WERI-Rb-1 (cell line): ENCODE data around the gene CFHR1.

Experiments used
- DNase-seq: peaks from one replicate; pipeline ENCODE4 v3.0.0-alpha.2; 2020
- H3K27ac ChIP-seq: fragments of 250-450 bp; sonication (Bioruptor Pico); 2 replicates; pipeline ENCODE4 v1.5.1; 2020; ENCODE audit warnings: mild to moderate bottlenecking, moderate library complexity
- H3K27me3 ChIP-seq: fragments of 250-450 bp; sonication (Bioruptor Pico); 2 replicates; pipeline ENCODE4 v1.5.1; 2021; ENCODE audit warnings: mild to moderate bottlenecking, low read depth, moderate library complexity; ENCODE audit not compliant: insufficient read depth, severe bottlenecking
- H3K36me3 ChIP-seq: fragments of 250-450 bp; sonication (Bioruptor Pico); 2 replicates; pipeline ENCODE4 v1.5.1; 2020; ENCODE audit warnings: mild to moderate bottlenecking, moderate library complexity
- H3K4me3 ChIP-seq: 2 replicates; pipeline ENCODE4 v1.5.1; 2011; ENCODE audit warnings: low read depth, mild to moderate bottlenecking, control low read depth, low read length
- H3K9me3 ChIP-seq: fragments of 250-450 bp; sonication (Bioruptor Pico); 2 replicates; pipeline ENCODE4 v1.5.1; 2021; ENCODE audit warnings: mild to moderate bottlenecking, moderate library complexity; ENCODE audit not compliant: severe bottlenecking
- TF ChIP-seq, protein P1 (sequence below): IDR thresholded peaks from 2 replicates; pipeline ENCODE4 v1.5.1; 2011; ENCODE audit warnings: low read depth, mild to moderate bottlenecking, control low read depth, inconsistent platforms, low read length

The CFHR1 gene

DNA sequence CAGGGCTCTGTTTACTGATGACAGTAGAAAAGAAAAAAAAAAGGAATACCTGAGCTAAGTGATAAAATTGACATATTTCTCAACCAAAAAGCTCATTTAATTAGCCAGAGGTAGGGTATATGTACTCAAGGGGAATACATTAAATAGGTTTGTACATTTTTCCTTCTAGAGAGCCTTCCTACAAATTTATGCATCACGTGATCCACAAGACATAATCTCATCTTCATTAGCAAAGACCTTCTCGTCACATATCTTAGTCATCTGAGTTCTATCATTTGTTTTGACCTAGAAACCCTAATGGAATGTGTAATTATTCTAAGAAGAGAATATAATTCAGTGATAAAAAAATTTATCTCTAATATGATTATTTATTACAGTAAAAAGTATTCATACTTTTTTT lies 37.7 kb downstream of the CFHR1 start:
- Histone ChIP-seq H3K27ac (no peak overlapping the region), H3K36me3 (no peaks in the 10 kb centered on the region), H3K9me3 (no peaks in the 10 kb centered on the region), H3K27me3 (no peaks in the 10 kb centered on the region), H3K4me3 (no peak overlapping the region)
- DNase-seq: no peak
- TF ChIP-seq, protein P1, sequence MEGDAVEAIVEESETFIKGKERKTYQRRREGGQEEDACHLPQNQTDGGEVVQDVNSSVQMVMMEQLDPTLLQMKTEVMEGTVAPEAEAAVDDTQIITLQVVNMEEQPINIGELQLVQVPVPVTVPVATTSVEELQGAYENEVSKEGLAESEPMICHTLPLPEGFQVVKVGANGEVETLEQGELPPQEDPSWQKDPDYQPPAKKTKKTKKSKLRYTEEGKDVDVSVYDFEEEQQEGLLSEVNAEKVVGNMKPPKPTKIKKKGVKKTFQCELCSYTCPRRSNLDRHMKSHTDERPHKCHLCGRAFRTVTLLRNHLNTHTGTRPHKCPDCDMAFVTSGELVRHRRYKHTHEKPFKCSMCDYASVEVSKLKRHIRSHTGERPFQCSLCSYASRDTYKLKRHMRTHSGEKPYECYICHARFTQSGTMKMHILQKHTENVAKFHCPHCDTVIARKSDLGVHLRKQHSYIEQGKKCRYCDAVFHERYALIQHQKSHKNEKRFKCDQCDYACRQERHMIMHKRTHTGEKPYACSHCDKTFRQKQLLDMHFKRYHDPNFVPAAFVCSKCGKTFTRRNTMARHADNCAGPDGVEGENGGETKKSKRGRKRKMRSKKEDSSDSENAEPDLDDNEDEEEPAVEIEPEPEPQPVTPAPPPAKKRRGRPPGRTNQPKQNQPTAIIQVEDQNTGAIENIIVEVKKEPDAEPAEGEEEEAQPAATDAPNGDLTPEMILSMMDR: no peak

DNA sequence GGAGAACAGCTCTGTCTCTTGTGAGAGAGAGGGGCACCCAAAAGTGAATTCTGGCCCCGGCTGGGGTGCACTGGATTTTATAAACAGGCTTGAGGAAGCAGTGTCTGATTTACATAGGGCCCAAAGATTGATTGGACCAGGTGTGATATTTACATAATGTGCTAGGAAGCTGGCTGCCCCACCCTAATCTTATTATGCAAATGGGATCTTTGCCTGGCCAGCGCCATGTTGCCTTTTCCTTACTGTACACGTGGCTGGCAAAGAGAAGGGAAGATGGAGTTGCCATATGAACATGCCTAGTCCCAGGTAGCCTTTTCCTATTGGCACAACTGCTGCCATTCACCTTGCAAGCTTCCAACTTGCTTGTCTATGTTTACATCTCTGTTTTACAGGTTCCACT lies 39.3 kb downstream of the CFHR1 start:
- TF ChIP-seq, protein P1: no peak
- H3K9me3 ChIP-seq: no peaks in the 10 kb centered on the region
- H3K27me3 ChIP-seq: no peaks in the 10 kb centered on the region
- DNase-seq: no peak
- H3K27ac ChIP-seq: no peak overlapping the region
- no peak overlapping the region for H3K4me3 ChIP-seq
- H3K36me3 ChIP-seq: no peaks in the 10 kb centered on the region

DNA sequence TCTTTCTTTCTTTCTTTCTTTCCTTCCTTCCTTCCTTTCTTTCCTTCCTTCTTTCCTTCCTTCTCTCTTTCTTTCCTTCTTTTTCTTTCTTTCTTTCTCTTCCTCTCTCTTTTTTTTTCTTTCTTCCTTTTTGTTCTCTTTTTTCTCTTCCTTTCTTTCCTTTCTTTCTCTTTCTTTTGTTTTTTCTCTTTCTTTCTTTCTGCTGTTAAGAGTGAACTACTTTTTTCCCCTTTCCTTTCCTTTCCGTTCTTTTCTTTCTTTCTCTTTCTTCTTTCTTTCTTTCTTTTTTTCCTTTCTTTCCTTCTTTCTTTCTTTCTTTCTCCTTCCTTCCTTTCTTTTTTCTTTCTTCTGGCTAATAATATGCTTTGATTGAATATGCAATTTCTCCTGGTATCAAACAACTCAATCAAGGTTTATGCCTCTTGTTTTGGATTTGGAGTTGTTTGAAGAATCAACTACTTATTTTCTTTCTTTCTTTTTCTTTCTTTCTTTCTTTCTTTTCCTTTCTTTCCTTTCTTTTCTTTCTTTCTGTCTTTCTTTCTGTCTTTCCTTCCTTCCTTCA lies 40.9 kb downstream of the CFHR1 start:
- TF ChIP-seq, protein P1: no peak
- no peaks in the 10 kb centered on the region for H3K27me3 ChIP-seq
- no peak for DNase-seq

DNA sequence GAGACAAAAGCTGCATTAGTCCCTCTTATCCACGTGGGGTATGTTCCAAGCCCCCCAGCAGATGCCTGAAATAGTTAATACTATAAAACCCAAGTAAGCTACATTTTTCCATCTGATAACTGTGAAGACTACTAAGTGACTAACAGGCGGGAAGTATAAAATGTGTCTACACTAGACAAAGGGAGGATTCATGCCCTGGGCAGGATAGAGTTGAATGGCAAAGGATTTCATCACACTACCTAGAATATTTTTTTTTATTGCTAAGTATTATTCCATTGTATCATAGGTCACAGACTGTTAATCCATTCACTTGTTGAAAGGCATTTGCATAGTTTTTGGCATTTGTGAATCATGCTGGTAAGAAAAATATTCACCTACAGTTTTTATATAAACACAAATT lies 41.9 kb downstream of the CFHR1 start:
- H3K27me3 ChIP-seq: no peaks in the 10 kb centered on the region
- no peak overlapping the region for H3K27ac ChIP-seq
- no peak for DNase-seq
- no peaks in the 10 kb centered on the region for H3K9me3 ChIP-seq
- H3K4me3 ChIP-seq: no peak overlapping the region
- TF ChIP-seq, protein P1: no peak
- no peaks in the 10 kb centered on the region for H3K36me3 ChIP-seq

More for the DNA sequence above, 40.9 kb downstream of the CFHR1 start:
- H3K9me3 ChIP-seq: no peaks in the 10 kb centered on the region
- H3K36me3 ChIP-seq: no peaks in the 10 kb centered on the region
- H3K4me3 ChIP-seq: no peak overlapping the region
- no peak overlapping the region for H3K27ac ChIP-seq

DNA sequence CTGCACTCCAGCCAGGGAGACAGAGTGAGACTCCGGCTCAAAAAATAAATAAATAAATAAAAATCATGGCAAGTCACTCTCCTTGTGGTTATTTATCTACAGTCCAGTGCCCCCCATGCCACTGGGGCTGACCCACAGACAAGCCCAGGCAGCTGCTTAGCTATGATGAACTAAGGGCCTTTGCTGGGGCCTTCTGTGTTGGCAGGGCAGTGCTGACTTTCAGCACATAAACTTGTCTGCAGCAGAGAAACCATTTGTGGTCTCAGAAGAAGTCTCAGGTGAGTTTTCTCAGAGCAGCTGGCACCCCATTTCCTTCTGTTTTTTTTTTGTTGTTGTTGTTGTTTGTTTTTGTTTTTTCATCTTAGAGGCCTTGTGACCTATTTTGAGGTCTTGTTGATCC lies 47.4 kb downstream of the CFHR1 start:
- no peaks in the 10 kb centered on the region for H3K36me3 ChIP-seq
- TF ChIP-seq, protein P1: no peak
- H3K4me3 ChIP-seq: no peak overlapping the region
- H3K27ac ChIP-seq: no peak overlapping the region
- no peaks in the 10 kb centered on the region for H3K27me3 ChIP-seq
- no peak for DNase-seq
- H3K9me3 ChIP-seq: no peaks in the 10 kb centered on the region

DNA sequence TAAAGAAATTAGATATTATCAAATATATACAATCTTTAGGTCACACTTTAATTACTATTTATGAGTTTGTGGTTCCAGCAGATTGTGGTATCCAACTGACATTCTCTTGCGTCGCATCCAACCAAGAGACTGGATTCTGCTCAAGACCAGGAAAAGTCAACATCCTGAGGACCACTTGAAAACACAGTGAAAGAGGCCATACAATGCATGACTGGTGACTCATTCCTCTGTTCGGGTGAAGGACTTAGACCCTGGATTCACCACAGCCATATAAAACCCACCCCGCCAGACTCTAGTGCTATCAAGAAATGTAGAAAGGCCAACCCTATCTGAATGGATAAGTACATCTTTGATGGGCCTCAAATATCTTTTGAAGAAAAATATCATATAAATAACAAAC lies 53.9 kb downstream of the CFHR1 start:
- Histone ChIP-seq H3K9me3 (no peaks in the 10 kb centered on the region), H3K27ac (no peak overlapping the region), H3K4me3 (no peak overlapping the region), H3K27me3 (no peaks in the 10 kb centered on the region), H3K36me3 (no peaks in the 10 kb centered on the region)
- TF ChIP-seq, protein P1: no peak
- no peak for DNase-seq
